A673 (cell line): ENCODE measurements around the gene SLC1A4.

Source experiments
- CTCF ChIP-seq: fragments of 300-800, 200-600 bp; sonication (generic); conservative IDR thresholded peaks from 2 replicates; pipeline ENCODE4 v1.5.1; 2017; ENCODE audit warnings: low read depth, mild to moderate bottlenecking, antibody characterized with exemption, low read length, moderate library complexity, mixed read lengths
- EZH2 ChIP-seq: fragments of 200-600 bp; sonication (generic); IDR thresholded peaks from 2 replicates; pipeline ENCODE4 v1.6.1; 2017; ENCODE audit warnings: borderline replicate concordance, low read depth, mild to moderate bottlenecking, mixed read lengths, antibody characterized with exemption, low read length; ENCODE audit not compliant: poor library complexity, severe bottlenecking

GRCh38 chr2:64995041-64995440, 5.8 kb downstream of the SLC1A4 start:
- TF ChIP-seq CTCF, result no peak
- no peak for TF ChIP-seq EZH2
